ENCODE data around the gene RELL2.
"Not testable (repeated sequence)": the region's sequence is repeated elsewhere in the genome, so short reads cannot be mapped to it uniquely, and the experiment has no call there.

Gene RELL2
- total RNA-seq = 32.1 to 41.9 (median 39.4) reads per million in 4 experiments

GRCh38 chr5:141636413-141637122 is at the start of gene RELL2, which contains the start of gene HDAC3:
Gene RELL2 (plus strand): TSS chr5:141636997. CDS start chr5:141638226, 1,229 bp downstream.
Gene HDAC3 (minus strand): TSS chr5:141636849. CDS start chr5:141636790, 59 bp downstream.
- peak; percentile 87 for DNase-seq

- DNase-seq = no peak
Measured at GRCh38 chr5:141590127-141590526, 46.7 kb upstream of the RELL2 start.

- DNase-seq = no peak
Measured at GRCh38 chr5:141596867-141597266, 39.9 kb upstream of the RELL2 start.

- no peak for DNase-seq
Measured at GRCh38 chr5:141597394-141597793, 39.4 kb upstream of the RELL2 start.

GRCh38 chr5:141597814-141598213 is 39.0 kb upstream of the RELL2 start:
- DNase-seq = no peak

GRCh38 chr5:141598391-141599345 is 38.1 kb upstream of the RELL2 start:
- no peak for DNase-seq

- DNase-seq = no peak
Measured at GRCh38 chr5:141602606-141603005, 34.2 kb upstream of the RELL2 start.

- no peak for DNase-seq
Measured at GRCh38 chr5:141603923-141604717, 32.7 kb upstream of the RELL2 start.

GRCh38 chr5:141605523-141606277 is 31.1 kb upstream of the RELL2 start:
- peak; percentile 39 for DNase-seq

GRCh38 chr5:141608046-141608445 is 28.8 kb upstream of the RELL2 start:
- no peak for DNase-seq

- no peak for DNase-seq
Measured at GRCh38 chr5:141608557-141608956, 28.2 kb upstream of the RELL2 start.

GRCh38 chr5:141609044-141609443 is 27.8 kb upstream of the RELL2 start:
- DNase-seq = no peak

GRCh38 chr5:141609921-141610320 is 26.9 kb upstream of the RELL2 start:
- not testable (repeated sequence) for DNase-seq

GRCh38 chr5:141611289-141611688 is 25.5 kb upstream of the RELL2 start:
- no peak for DNase-seq

- DNase-seq = no peak
Measured at GRCh38 chr5:141613344-141613743, 23.5 kb upstream of the RELL2 start.

- no peak for DNase-seq
Measured at GRCh38 chr5:141615991-141616720, 20.6 kb upstream of the RELL2 start.

- no peak for DNase-seq
Measured at GRCh38 chr5:141617128-141617527, 19.7 kb upstream of the RELL2 start.

- no peak for DNase-seq
Measured at GRCh38 chr5:141617682-141618029, 19.1 kb upstream of the RELL2 start.

- DNase-seq = peak; percentile 35
Measured at GRCh38 chr5:141618030-141618803, 18.6 kb upstream of the RELL2 start.

GRCh38 chr5:141618804-141619554 is 17.8 kb upstream of the RELL2 start, which contains the start of gene DIAPH1:
Gene DIAPH1 (minus strand): TSS chr5:141619000. CDS start chr5:141618914, 86 bp downstream.
- peak; percentile 96 for DNase-seq
